ENCODE results near the gene HSF4. TPM values are rescaled to one million over a fixed set of nuclear protein-coding genes. Genes with fewer than 3 reads are reported as not detected.
A peak's percentile ranks its signal among the peaks of the same experiment; 100 is the strongest.

Gene HSF4
- total and polyA plus RNA-seq, 5 experiments from 2014 or later: 9.7 to 14.8 TPM; not detected in 3

DNA sequence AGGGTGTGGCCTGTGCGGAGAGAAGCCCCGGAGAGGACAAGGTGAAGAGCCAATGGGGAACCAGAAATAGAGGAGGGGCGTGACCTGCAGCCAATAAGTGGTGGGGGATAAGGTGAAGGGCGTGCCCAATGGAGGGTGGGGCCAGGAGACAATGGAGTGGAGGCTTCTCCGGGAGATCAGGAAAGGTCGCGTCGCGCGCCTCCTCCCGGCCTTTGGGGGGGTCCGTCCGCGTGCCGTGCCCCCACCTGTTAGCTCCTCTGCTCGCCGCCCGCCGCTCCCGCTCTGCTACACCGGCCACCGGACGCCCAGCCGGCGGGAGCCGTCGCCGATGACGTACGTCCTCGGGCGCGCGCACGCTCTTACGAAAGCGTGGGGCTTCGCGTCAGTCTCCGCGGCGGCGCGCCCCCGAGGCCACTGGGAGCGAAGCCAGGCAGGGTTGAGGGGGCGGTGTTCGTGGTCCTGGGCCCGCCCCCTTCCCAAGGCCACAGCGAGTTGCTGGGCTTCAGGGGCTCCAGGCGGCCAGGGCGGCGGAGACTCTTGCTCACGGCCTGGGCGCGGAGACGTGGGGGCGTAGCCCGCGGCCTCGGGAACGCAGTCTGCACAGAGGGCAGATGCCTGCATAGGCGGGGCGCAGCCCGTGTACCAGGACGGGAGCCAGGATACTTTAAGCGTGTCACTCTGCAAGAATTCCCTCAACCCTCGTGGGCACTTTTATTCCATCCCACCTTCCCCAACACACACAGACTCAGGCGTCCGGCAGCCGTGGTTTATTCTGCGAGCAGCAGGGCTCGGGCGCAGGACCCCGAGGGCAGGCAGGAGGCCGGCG lies 19.3 kb downstream of the HSF4 start, which contains the start of gene MATCAP1:
MATCAP1 (minus strand) TSS at position 337 of the 826 bp plus-strand sequence. CDS start 3,353 bp downstream, outside the sequence.
- peak within 1 kb of the TSS in 5 of 10 donors; percentile 15 to 89 (median 66) for H3K27ac Mint-ChIP-seq
- peaks cover 10 to 16% (median 11%) of the 10 kb centered on the region in 4 donors for H3K4me1 Mint-ChIP-seq
- DNase-seq: peak; percentile 82 to 97 (median 94)
- POLR2A ChIA-PET: interaction anchor here (0.6 to 2.5 kb wide), 6 partner anchors 9 to 156 kb away, joined by 3 to 15 read pairs (median 4); partner anchors contain the start of genes E2F4, FBXL8, FHOD1 and TRADD
- no peaks in the 10 kb centered on the region for H3K9me3 Mint-ChIP-seq
- H3K36me3 Mint-ChIP-seq: no peaks in the 10 kb centered on the region
- H3K4me3 Mint-ChIP-seq: peak within 1 kb of the TSS in 6 of 10 donors; percentile 55 to 90 (median 80)
- peak; percentile 91 to 95 for ATAC-seq
- peaks cover 2 to 12% (median 7%) of the 10 kb centered on the region in 5 donors for H3K27me3 Mint-ChIP-seq

- Mint-ChIP-seq H3K27ac (peak overlapping the region in 5 of 10 donors; percentile 15 to 89 (median 66)), H3K4me1 (peaks cover 8 to 14% (median 11%) of the 10 kb centered on the region in 4 donors), H3K27me3 (peaks cover 0 to 7% (median under 1%) of the 10 kb centered on the region in 5 donors), H3K9me3 (no peaks in the 10 kb centered on the region), H3K4me3 (peak overlapping the region in 6 of 10 donors; percentile 55 to 90 (median 80)), H3K36me3 (no peaks in the 10 kb centered on the region)
- ATAC-seq (peak in 1 of 2 donors; percentile 15), DNase-seq (peak in 1 of 10 donors; percentile 40)
- POLR2A ChIA-PET: interaction anchor here (1.2 to 2.5 kb wide), 7 partner anchors 10 to 156 kb away, joined by 3 to 15 read pairs (median 4); partner anchors contain the start of genes FBXL8, FHOD1, TMEM208 and TRADD
These were observed 20.0 kb downstream of the HSF4 start for GRCh38 chr16:67184453-67184994.

GRCh38 chr16:67184995-67185650 lies 20.6 kb downstream of the HSF4 start:
- ATAC-seq (peak; percentile 22 to 33), DNase-seq (peak; percentile 67 to 89 (median 80))
- Mint-ChIP-seq H3K27ac (peak overlapping the region; percentile 43 to 88 (median 78)), H3K4me3 (peak overlapping the region in 8 of 10 donors; percentile 74 to 94 (median 89)), H3K36me3 (no peaks in the 10 kb centered on the region), H3K4me1 (peaks cover 8 to 14% (median 11%) of the 10 kb centered on the region in 4 donors), H3K27me3 (peaks cover 0 to 7% (median 0%) of the 10 kb centered on the region in 5 donors), H3K9me3 (no peaks in the 10 kb centered on the region)
- POLR2A ChIA-PET: interaction anchor here (0.7 to 2.5 kb wide), 8 partner anchors 11 to 157 kb away, joined by 3 to 15 read pairs (median 4); partner anchors contain the start of genes FBXL8, FHOD1, TMEM208 and TRADD

DNA sequence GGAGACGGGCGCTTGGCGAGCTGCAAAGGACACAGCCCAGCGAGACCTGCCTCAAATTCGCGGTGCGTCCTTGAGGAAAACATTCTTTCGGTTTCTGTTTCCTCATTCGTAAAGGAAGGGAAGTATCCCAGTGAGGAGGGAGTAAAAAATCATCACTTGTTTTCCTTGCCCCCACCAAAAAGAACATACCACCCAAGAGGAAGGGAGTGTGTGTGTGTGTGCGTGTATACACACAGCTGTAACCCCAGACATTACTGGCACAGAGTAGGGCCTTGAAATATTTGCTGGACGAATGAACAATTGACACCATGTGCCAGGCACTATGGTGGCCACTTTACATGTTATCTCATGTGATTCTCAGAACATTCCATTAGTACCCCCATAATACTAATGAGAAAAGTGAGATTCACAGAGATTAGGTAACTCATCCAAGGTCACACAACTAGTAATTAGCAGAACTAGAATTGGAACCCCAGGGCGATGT lies 21.1 kb downstream of the HSF4 start:
- H3K4me1 Mint-ChIP-seq: peaks cover 8 to 14% (median 11%) of the 10 kb centered on the region in 4 donors
- POLR2A ChIA-PET: interaction anchor here (0.5 to 2.5 kb wide), 7 partner anchors 11 to 371 kb away, joined by 4 to 15 read pairs (median 4); partner anchors contain the start of genes FBXL8, TMEM208 and TRADD
- ATAC-seq (no peak), DNase-seq (no peak)
- H3K27ac Mint-ChIP-seq: peak overlapping the region in 4 of 10 donors; percentile 65 to 88 (median 80)
- peaks cover 0 to 7% (median 0%) of the 10 kb centered on the region in 5 donors for H3K27me3 Mint-ChIP-seq
- peak overlapping the region in 8 of 10 donors; percentile 74 to 94 (median 89) for H3K4me3 Mint-ChIP-seq
- H3K36me3 Mint-ChIP-seq: no peaks in the 10 kb centered on the region
- no peaks in the 10 kb centered on the region for H3K9me3 Mint-ChIP-seq

DNA sequence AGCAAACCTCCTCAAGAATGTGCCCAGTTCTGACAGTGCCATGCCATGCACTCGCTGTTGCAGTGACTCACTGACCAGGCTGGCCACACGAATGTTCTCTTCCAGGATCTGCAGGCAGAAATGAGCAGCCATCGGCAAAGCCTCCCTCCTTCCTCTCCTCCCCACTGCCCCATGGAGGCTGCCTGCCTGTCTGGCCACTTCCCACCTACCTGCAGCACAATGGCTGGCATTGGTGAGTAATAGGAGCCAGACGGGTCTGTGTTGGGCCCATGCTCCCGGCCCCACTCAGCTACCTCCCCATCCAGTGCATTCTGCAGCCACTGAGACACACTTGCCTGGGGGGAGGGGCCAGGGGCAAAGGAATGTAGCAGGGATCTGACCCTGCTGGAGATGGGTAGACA lies 22.0 kb downstream of the HSF4 start:
- H3K27me3 Mint-ChIP-seq: peaks cover 0 to 7% (median 0%) of the 10 kb centered on the region in 5 donors
- H3K27ac Mint-ChIP-seq: no peak overlapping the region
- no peaks in the 10 kb centered on the region for H3K36me3 Mint-ChIP-seq
- ATAC-seq (no peak), DNase-seq (no peak)
- H3K4me1 Mint-ChIP-seq: peaks cover 10 to 18% (median 15%) of the 10 kb centered on the region in 4 donors
- peak overlapping the region in 3 of 10 donors; percentile 7 to 33 (median 28) for H3K4me3 Mint-ChIP-seq
- H3K9me3 Mint-ChIP-seq: no peaks in the 10 kb centered on the region
- POLR2A ChIA-PET: no interaction called here

DNA sequence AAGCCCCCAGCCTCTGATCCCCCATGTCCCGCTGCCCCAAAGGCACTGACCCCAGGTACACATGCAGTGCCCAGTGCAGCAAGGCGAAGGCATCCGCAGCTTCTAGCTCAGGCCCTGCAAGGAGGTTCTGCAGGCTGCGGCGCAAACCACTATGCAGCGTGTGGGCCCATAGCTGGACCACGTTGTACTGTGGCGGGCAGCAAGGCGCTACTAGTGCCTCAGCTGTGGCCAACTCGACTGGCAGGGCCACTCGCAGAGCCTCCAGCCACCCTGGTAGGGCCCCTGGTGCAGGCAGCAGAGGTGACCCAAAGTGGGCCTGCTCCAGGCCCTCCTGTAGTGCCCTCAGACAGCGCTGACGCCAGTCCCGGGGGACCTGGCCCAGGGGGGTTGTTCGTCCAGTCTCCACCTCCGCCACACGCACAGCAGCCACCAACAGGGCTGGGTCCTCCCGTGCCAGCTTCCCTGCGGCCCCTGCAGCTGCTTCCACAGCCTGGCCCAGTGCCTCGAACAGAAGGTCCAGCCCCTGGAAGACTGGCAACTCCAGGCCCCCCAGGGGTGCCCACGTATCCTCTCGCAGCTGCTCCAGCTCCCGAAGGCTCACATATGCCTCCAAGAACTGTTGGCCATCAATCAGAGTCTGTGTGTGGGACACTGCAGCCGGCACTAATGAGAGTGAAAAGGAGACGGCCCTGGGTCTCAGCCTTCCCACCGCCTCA lies 22.8 kb downstream of the HSF4 start:
- no peak overlapping the region for H3K4me3 Mint-ChIP-seq
- ATAC-seq (no peak), DNase-seq (no peak)
- peaks cover 10 to 22% (median 21%) of the 10 kb centered on the region in 4 donors for H3K4me1 Mint-ChIP-seq
- H3K36me3 Mint-ChIP-seq: no peaks in the 10 kb centered on the region
- H3K27ac Mint-ChIP-seq: no peak overlapping the region
- POLR2A ChIA-PET: no interaction called here
- no peaks in the 10 kb centered on the region for H3K9me3 Mint-ChIP-seq
- H3K27me3 Mint-ChIP-seq: peaks cover 0 to 7% (median 0%) of the 10 kb centered on the region in 5 donors

DNA sequence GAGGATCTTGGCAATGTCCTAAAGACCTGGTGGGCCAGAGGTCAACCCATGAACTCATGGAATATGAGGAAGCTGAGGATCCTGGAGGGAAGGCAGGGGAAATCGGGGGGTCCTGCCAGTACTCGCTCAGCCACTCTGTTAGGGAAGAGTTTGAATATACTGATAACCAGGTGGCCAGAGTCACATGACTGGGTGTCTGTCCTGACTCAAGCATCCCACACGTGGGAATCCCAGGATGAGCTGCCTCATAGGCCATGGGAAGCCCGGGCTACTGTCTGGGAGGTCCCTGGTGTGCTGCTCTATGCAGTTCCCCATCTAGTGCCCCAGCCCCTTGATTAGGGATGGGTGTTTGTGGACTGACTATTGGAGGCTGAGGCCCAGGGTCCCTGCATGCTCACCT lies 23.8 kb downstream of the HSF4 start:
- POLR2A ChIA-PET: no interaction called here
- H3K27me3 Mint-ChIP-seq: peaks cover 0 to 7% (median 0%) of the 10 kb centered on the region in 5 donors
- peaks cover 14 to 32% (median 31%) of the 10 kb centered on the region in 4 donors for H3K4me1 Mint-ChIP-seq
- peak overlapping the region in 1 of 10 donors; percentile 36 for H3K4me3 Mint-ChIP-seq
- ATAC-seq (no peak), DNase-seq (no peak)
- no peaks in the 10 kb centered on the region for H3K9me3 Mint-ChIP-seq
- H3K36me3 Mint-ChIP-seq: no peaks in the 10 kb centered on the region
- H3K27ac Mint-ChIP-seq: no peak overlapping the region

GRCh38 chr16:67188798-67189197 lies 24.3 kb downstream of the HSF4 start:
- H3K36me3 Mint-ChIP-seq: peaks cover 0 to 2% (median 0%) of the 10 kb centered on the region in 3 donors
- POLR2A ChIA-PET: no interaction called here

GRCh38 chr16:67190041-67190440 lies 25.5 kb downstream of the HSF4 start, which contains the start of gene EXOC3L1:
Gene EXOC3L1 (minus strand): TSS chr16:67190136. CDS start chr16:67189676, 460 bp downstream.
- Mint-ChIP-seq H3K36me3 (peaks cover 0 to 10% (median 0%) of the 10 kb centered on the region in 3 donors), H3K4me1 (peaks cover 18 to 44% (median 42%) of the 10 kb centered on the region in 4 donors), H3K27me3 (peaks cover 0 to 7% (median 0%) of the 10 kb centered on the region in 5 donors), H3K9me3 (no peaks in the 10 kb centered on the region), H3K27ac (peak within 1 kb of the TSS in 1 of 10 donors; percentile 56), H3K4me3 (peak within 1 kb of the TSS in 4 of 10 donors; percentile 22 to 84 (median 44))
- DNase-seq (no peak), ATAC-seq (no peak)
- POLR2A ChIA-PET: no interaction called here

More at GRCh38 chr16:67188798-67189197, 24.3 kb downstream of the HSF4 start:
- Mint-ChIP-seq H3K27me3 (peaks cover 0 to 7% (median 0%) of the 10 kb centered on the region in 5 donors), H3K4me1 (peaks cover 16 to 37% (median 35%) of the 10 kb centered on the region in 4 donors), H3K27ac (no peak overlapping the region), H3K9me3 (no peaks in the 10 kb centered on the region), H3K4me3 (no peak overlapping the region)
- ATAC-seq (no peak), DNase-seq (no peak)

DNA sequence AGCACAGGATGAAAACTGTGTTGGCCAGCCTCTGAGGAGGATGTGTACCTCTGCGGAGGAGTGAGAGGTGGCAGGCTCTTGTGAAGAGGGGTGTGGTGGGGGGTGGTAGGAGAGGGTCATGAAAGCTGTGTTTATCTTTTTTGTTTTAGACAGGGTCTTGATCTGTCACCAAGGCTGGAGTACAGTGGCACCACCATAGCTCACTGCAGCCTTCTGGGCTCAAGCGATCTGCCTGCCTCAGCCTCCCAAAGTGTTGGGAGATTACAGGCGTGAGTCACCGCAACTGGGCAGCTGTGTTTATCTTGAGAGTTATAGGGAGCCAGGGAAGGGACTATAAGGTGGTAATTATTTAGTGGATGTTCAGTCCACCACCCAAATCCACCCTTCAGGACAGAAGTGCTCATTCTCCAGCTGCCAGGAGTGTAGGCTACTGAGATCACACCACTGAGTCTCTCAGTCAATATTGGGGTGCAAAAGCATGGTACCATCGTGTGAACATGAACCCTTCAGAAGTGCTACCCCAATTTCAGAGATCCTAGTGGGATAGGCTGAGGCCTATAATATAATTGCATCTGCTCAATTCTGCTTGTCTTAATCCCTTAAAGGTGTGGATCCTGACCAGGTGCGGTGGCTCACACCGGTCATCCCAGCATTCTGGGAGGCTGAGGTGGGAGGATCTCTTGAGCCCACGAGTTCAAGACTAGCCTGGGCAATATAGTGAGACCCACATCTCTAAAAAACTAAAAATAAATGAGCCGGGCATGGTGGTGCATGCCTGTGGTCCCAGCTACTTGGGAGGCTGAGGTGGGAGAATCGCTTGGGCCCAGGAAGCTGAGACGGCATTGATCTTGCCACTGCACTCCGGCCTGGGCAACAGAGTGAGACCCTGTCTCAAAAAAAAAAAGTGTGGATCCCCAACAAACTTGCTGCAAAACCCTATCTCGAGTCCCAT lies 26.2 kb downstream of the HSF4 start:
- Mint-ChIP-seq H3K9me3 (no peaks in the 10 kb centered on the region), H3K4me1 (peaks cover 11 to 44% (median 38%) of the 10 kb centered on the region in 4 donors), H3K36me3 (peaks cover 0 to 17% (median 0%) of the 10 kb centered on the region in 3 donors), H3K27me3 (peaks cover 0 to 1% (median 0%) of the 10 kb centered on the region in 5 donors), H3K4me3 (peak overlapping the region in 8 of 10 donors; percentile 22 to 93 (median 87)), H3K27ac (peak overlapping the region in 4 of 10 donors; percentile 49 to 96 (median 68))
- no peak for DNase-seq
- POLR2A ChIA-PET: interaction anchor here (1.1 kb wide), 1 partner anchor 30 kb away, joined by 3 read pairs; the partner anchor contains the start of gene FBXL8
- ATAC-seq: no peak
